Measurements from ENCODE around the gene IL10RB.

Gene IL10RB

DNA sequence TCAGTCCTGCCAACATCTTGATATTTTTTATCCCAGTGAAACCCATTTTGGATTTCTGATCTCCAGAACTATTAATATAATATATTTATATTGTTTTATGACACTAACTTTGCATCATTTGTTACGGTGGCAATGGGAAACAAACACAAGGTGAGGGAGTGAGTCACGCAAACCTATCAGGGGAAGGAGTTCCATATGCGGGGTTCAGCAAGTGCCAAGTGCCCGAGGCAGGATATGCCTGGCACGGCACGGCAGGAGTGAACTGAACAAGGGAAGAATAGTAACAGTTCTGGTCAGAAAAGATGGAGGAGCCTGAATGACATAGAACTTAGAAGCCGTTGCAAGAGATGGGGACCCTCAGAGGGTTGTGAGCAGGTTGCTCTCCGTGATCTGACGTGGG, 7.7 kb upstream of the IL10RB start:
- peaks cover 79% of the 10 kb centered on the region for H3K36me3 ChIP-seq (ENCODE audit: insufficient read depth, low read length)
- H2AFZ ChIP-seq (ENCODE audit: low read depth, low read length), result no peak overlapping the region
- peaks cover 36% of the 10 kb centered on the region for H3K4me1 ChIP-seq (ENCODE audit: insufficient read depth, low read length)
- H4K20me1 ChIP-seq (ENCODE audit: insufficient read depth, low read length), result peaks cover 11% of the 10 kb centered on the region; the same call in 1 of the 2 replicates
- DNase-seq (no peak), ATAC-seq (ENCODE audit: insufficient read depth, low read depth) (no peak)
- H3K9ac ChIP-seq (ENCODE audit: low read depth, low read length), result no peak overlapping the region
- no peaks in the 10 kb centered on the region for H3K9me3 ChIP-seq (ENCODE audit: insufficient read depth, low read length, severe bottlenecking)
- peaks cover 23% of the 10 kb centered on the region for H3K79me2 ChIP-seq (ENCODE audit: insufficient read depth, low read length)
- no peak overlapping the region for H3K4me3 ChIP-seq (ENCODE audit: low read depth in 1 of 2, low read length in 2 of 2)
- H3K27ac ChIP-seq (ENCODE audit: low read length), result no peak overlapping the region
- H3K27me3 ChIP-seq (ENCODE audit: insufficient read depth, low read length, poor library complexity), result no peaks in the 10 kb centered on the region
- TF ChIP-seq, protein P1, sequence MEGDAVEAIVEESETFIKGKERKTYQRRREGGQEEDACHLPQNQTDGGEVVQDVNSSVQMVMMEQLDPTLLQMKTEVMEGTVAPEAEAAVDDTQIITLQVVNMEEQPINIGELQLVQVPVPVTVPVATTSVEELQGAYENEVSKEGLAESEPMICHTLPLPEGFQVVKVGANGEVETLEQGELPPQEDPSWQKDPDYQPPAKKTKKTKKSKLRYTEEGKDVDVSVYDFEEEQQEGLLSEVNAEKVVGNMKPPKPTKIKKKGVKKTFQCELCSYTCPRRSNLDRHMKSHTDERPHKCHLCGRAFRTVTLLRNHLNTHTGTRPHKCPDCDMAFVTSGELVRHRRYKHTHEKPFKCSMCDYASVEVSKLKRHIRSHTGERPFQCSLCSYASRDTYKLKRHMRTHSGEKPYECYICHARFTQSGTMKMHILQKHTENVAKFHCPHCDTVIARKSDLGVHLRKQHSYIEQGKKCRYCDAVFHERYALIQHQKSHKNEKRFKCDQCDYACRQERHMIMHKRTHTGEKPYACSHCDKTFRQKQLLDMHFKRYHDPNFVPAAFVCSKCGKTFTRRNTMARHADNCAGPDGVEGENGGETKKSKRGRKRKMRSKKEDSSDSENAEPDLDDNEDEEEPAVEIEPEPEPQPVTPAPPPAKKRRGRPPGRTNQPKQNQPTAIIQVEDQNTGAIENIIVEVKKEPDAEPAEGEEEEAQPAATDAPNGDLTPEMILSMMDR (IDR thresholded peaks at IDR 0.05; ENCODE audit: borderline replicate concordance, extremely low read depth, low read length, poor library complexity, severe bottlenecking), result no peak
- TF ChIP-seq EZH2 (IDR thresholded peaks at IDR 0.05; ENCODE audit: borderline replicate concordance, low read depth, low read length, severe bottlenecking), result no peak
- H3K4me2 ChIP-seq (ENCODE audit: insufficient read depth, low read length), result no peak overlapping the region

DNA sequence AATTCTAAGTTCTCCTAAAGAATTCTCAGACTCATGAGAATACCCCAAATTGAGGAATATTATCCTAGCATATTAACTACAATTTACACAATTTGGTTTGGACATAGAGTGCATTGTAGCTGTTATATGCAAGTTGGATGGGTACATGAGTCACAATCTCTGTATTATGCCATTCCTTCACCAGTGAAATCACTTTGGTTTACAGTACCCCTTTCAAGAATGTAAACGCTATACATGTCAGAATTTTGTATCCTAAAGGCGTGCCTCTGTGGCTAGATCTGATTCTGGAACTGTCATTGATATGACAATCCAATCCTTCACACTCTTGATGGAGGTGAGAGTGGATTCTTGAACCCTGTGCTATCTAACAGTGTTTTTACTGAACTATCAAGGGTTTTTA, 6.7 kb upstream of the IL10RB start:
- H3K27ac ChIP-seq (ENCODE audit: low read length), result peak overlapping the region; percentile 53
- no peak for ATAC-seq (ENCODE audit: insufficient read depth, low read depth)
- H3K9me3 ChIP-seq (ENCODE audit: insufficient read depth, low read length, severe bottlenecking), result no peaks in the 10 kb centered on the region
- no peaks in the 10 kb centered on the region for H3K27me3 ChIP-seq (ENCODE audit: insufficient read depth, low read length, poor library complexity)
- no peak for TF ChIP-seq EZH2 (IDR thresholded peaks at IDR 0.05; ENCODE audit: borderline replicate concordance, low read depth, low read length, severe bottlenecking)
- TF ChIP-seq, protein P1 (IDR thresholded peaks at IDR 0.05; ENCODE audit: borderline replicate concordance, extremely low read depth, low read length, poor library complexity, severe bottlenecking), result no peak
- peaks cover 36% of the 10 kb centered on the region for H3K4me1 ChIP-seq (ENCODE audit: insufficient read depth, low read length)
- H2AFZ ChIP-seq (ENCODE audit: low read depth, low read length), result no peak overlapping the region
- no peak overlapping the region for H3K4me2 ChIP-seq (ENCODE audit: insufficient read depth, low read length)
- H4K20me1 ChIP-seq (ENCODE audit: insufficient read depth, low read length), result peaks cover 12% of the 10 kb centered on the region; the same call in 1 of the 2 replicates
- H3K79me2 ChIP-seq (ENCODE audit: insufficient read depth, low read length), result peaks cover 25% of the 10 kb centered on the region
- H3K36me3 ChIP-seq (ENCODE audit: insufficient read depth, low read length), result peaks cover 79% of the 10 kb centered on the region
- H3K9ac ChIP-seq (ENCODE audit: low read depth, low read length), result no peak overlapping the region
- no peak overlapping the region for H3K4me3 ChIP-seq (ENCODE audit: low read depth in 1 of 2, low read length in 2 of 2)
- DNase-seq, result no peak

DNA sequence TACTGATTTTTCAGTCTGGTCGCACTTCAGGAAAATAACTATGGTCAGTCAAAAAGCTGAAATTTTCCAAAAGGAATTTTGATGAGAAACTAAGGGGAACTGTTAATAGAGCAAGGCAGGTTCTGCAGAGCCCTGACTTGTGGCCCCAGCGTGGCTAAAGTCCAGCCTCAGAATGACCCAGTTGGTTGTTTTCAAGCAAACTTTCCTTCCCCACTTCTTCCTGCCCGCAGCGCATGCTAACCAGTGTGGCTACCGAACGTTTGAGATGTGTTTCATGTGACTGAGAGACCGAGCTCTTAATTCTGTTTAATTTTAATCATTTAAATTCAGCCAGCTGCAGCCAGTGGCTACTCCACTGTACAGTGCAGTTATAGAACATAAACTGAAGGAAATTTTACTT, 6.2 kb upstream of the IL10RB start:
- Histone ChIP-seq H3K4me2 (ENCODE audit: insufficient read depth, low read length) (no peak overlapping the region), H3K9ac (ENCODE audit: low read depth, low read length) (no peak overlapping the region), H3K79me2 (ENCODE audit: insufficient read depth, low read length) (peaks cover 28% of the 10 kb centered on the region), H3K36me3 (ENCODE audit: insufficient read depth, low read length) (peaks cover 73% of the 10 kb centered on the region), H3K4me1 (ENCODE audit: insufficient read depth, low read length) (peaks cover 36% of the 10 kb centered on the region), H3K9me3 (ENCODE audit: insufficient read depth, low read length, severe bottlenecking) (no peaks in the 10 kb centered on the region), H4K20me1 (ENCODE audit: insufficient read depth, low read length) (peaks cover 12% of the 10 kb centered on the region; the same call in 1 of the 2 replicates), H3K27ac (ENCODE audit: low read length) (peak overlapping the region; percentile 53), H3K27me3 (ENCODE audit: insufficient read depth, low read length, poor library complexity) (no peaks in the 10 kb centered on the region), H2AFZ (ENCODE audit: low read depth, low read length) (no peak overlapping the region), H3K4me3 (ENCODE audit: low read depth in 1 of 2, low read length in 2 of 2) (no peak overlapping the region)
- DNase-seq (no peak), ATAC-seq (ENCODE audit: insufficient read depth, low read depth) (no peak)
- TF ChIP-seq, protein P1 (IDR thresholded peaks at IDR 0.05; ENCODE audit: borderline replicate concordance, extremely low read depth, low read length, poor library complexity, severe bottlenecking), result no peak

DNA sequence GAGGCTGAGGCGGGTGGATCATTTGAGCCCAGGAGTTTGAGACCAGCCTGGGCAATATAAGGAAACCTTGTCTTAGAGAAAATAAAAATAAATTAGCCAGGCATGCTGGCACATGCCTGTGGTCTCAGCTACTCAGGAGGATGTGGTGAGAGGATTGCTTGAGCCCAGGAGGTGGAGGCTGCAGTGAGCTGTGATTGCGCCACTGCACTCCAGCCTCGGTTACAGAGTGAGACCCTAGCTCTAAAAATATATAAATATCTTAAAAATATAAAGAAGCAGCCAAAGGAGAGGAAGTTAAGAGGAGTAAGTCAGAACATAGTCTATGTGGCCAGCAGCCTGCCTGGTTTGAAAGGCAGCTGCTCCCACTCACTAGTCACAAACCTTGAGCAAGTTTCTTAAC, 4.5 kb upstream of the IL10RB start:
- ATAC-seq (ENCODE audit: insufficient read depth, low read depth), result peak; percentile 71
- no peaks in the 10 kb centered on the region for H3K9me3 ChIP-seq (ENCODE audit: insufficient read depth, low read length, severe bottlenecking)
- DNase-seq, result peak; percentile 80
- no peaks in the 10 kb centered on the region for H3K27me3 ChIP-seq (ENCODE audit: insufficient read depth, low read length, poor library complexity)
- no peak overlapping the region for H2AFZ ChIP-seq (ENCODE audit: low read depth, low read length)
- peaks cover 12% of the 10 kb centered on the region; the same call in 1 of the 2 replicates for H4K20me1 ChIP-seq (ENCODE audit: insufficient read depth, low read length)
- peaks cover 43% of the 10 kb centered on the region for H3K4me1 ChIP-seq (ENCODE audit: insufficient read depth, low read length)
- no peak overlapping the region for H3K4me2 ChIP-seq (ENCODE audit: insufficient read depth, low read length)
- peak overlapping the region; percentile 73; the same call in 1 of the 2 replicates for H3K27ac ChIP-seq (ENCODE audit: low read length)
- H3K79me2 ChIP-seq (ENCODE audit: insufficient read depth, low read length), result peaks cover 33% of the 10 kb centered on the region
- peaks cover 57% of the 10 kb centered on the region for H3K36me3 ChIP-seq (ENCODE audit: insufficient read depth, low read length)
- no peak for TF ChIP-seq EZH2 (IDR thresholded peaks at IDR 0.05; ENCODE audit: borderline replicate concordance, low read depth, low read length, severe bottlenecking)
- TF ChIP-seq, protein P1 (IDR thresholded peaks at IDR 0.05; ENCODE audit: borderline replicate concordance, extremely low read depth, low read length, poor library complexity, severe bottlenecking), result no peak
- no peak overlapping the region for H3K4me3 ChIP-seq (ENCODE audit: low read depth in 1 of 2, low read length in 2 of 2)
- H3K9ac ChIP-seq (ENCODE audit: low read depth, low read length), result peak overlapping the region; percentile 15; the same call in 1 of the 2 replicates

Measured in DND-41 (cell line).